KBM-7 (cell line): ENCODE data around the gene C1QTNF5.

Experiments used
- DNase-seq: peaks from one replicate; pipeline ENCODE4 v3.0.0-alpha.2; 2015
- in situ Hi-C: fragments of 300-500 bp; cut with MboI; formaldehyde crosslinking; loops from 2 replicates; pipeline ENCODE4 v1.14.3; 2020; ENCODE audit warnings: low sequenced_read_pairs, low pct_unique_long_range_greater_than_20kb, mixed read lengths

Gene C1QTNF5

DNA sequence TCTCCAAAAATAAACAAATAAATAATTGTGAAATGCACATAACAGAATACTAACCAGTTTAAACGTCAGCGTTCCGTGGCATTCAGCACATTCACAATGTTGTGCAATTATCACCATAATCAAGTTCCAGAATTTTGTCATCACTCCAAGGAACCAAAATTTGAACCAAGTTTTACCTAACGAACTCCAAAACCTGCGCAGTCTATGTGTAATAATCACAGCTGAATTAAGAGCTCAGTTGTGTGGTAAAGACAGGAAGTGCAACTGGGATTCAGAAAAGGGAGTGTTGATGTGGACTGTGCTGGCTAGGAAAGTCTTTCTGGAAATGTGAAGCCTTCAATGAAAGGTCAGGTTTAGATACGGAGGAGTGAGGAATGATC, 18.3 kb downstream of the C1QTNF5 start:
- peak; percentile 32 for DNase-seq
- in situ Hi-C loops, result no loop called here

DNA sequence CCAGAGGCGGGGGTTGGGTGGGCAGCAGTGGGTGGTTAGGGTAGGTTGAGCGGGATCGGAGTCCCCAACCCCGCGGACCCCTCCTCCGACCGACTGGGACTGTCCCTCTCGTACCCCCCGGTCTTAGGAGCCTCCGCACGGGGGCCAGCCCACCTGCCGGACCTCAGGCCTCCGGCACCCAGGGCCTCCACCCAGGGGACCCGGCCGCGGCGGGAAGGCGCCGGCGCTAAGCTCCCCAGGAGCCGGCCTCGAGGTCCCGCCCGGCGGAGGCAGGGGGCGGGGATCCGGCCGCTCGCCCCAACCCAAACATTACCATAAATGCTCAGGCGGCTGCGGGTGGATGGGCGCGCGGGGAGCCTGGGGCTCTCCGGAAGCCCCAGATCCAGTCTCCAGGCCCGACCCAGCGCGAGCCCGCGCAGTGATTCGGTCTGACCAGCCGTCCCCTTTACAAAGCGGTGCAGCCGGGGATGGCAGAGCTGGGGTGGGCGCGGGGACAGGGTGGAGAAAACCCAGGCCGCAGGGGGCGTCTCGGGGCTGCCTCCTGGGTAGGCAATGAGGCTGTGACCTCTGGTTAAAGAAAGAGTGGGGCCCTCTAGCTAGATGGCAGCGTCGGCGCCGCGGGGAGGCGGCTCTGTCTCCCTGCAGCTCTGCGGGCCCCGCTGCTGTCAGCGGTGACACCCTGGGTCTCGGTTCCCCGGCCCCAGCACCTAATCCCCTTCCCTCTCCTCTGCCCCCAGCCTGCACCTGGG, 19.7 kb downstream of the C1QTNF5 start:
- DNase-seq, result peak; percentile 39
- in situ Hi-C loops, result no loop called here

DNA sequence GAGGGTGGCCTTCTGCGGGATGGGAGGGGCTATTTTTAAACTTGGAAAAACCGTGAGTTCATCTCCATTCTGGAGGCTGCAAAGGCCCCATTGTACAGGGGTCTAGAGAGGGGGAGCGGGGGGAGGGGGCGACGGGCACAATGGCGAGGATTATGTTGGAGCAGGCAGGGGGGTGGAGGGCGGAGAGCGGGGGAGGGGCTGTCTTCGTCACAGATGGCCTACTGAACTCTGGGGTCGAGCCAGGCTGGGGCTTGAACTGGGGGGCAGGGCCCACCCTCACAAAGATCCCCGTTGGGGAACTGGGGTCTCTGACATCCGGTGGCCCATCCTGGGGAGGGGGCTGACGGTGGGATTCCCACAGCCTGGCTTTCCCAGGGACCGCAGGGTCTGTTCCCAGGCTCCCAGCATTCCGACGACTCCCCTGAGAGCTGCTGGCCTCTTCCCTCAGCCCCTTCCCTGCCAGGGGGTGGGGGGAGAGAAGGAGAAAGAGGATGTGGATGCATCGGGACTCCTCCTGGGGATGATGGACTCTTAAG, 20.4 kb downstream of the C1QTNF5 start:
- in situ Hi-C loops, result no loop called here
- no peak for DNase-seq

DNA sequence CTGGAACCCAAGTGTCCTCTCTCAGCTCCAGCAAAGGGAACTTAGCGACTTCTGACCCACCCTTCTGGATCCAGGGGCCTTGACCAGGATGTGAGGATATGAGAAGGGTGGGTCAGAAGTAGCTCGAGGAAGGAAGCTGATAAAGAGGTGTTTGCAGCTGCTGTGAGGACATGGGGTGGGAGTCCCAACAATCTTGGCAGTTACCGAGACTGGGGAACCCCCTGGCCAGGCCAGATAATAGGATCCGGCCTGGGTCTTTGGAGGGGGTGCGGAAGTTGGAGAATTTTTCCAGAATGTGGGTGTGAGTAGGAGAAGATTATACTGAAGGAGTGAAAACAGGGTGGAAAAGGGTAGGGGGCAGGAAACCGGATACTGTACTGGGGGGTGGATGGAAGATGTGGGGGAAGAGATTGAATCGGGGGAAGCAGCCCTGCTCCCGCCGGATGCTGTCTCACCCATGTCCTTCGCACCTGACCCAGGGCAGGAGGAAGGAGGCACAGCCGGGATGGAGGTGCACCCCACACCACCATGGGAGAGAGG, 20.9 kb downstream of the C1QTNF5 start:
- in situ Hi-C loops, result no loop called here
- DNase-seq, result no peak

DNA sequence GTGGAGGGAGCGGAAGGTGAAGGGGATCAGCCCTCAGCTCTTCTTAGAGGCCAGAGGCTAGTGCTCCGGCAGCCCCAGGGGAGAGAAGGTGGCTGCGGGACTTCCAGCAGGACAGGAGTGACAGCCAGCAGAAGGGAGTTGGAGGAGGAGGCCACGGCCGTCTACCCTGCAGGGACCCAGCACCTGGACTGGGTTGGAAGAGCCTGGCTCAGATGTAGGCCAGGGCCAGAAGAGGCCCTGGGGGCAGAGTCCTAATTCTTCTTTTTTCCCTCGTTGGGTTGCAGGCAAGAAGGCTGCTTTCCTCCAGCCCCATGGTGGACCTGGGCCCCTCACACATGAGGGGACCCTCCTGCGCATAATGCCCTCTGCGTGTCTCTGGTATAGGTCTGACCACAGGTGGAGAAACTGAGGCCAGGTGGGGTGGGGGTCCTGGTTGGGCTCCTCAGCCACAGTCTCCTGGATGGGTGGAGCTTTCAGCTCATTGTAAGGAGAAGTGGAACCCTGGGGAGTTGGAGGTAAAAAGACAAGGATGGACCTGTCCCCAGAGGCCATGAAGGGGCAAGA, 21.5 kb downstream of the C1QTNF5 start:
- in situ Hi-C loops, result no loop called here
- DNase-seq, result no peak

DNA sequence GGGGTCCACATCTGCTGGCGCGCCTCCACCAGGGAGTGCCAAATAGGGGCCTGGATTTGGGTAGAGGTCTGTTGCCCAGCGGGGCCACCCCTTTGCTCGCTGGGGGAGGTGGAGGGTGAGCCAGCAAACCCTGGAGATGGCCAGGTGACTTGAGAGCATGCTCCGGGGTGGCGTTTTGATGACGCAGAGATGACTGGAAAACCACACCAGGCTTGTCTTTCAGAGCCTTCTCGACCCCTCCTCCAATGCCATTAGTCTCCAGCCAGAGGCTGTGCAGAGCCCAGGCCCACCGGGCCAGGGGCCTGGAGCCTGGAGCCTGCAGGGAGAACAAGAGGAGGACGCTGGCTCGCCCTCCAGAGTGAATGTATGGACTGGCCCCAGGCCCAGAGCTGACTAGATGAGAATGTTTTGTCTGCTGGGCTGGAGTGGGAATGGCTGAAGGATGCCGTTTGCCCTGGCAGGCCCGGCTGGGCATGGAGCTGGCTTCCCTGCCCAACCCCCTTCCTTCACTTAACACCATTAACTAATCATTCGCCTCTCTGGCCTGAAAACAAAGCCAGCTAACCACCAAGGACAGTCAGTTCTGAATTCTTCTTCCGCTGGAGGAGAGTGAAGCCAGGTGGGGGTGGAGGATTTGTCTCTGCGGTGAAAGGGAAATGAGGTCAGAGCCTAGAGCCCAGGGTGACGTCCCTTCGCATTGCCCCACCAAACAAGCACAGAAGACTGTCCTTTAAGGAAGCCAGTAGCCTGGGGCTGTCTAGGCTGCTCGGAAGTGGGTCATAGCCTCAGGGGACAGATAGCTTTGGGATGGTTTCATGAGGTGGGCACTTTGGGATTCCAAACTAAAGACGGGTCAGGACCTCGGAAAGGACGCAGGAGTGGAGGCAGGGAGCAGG, 22.2 kb downstream of the C1QTNF5 start:
- in situ Hi-C loops, result no loop called here
- DNase-seq, result peak; percentile 96

DNA sequence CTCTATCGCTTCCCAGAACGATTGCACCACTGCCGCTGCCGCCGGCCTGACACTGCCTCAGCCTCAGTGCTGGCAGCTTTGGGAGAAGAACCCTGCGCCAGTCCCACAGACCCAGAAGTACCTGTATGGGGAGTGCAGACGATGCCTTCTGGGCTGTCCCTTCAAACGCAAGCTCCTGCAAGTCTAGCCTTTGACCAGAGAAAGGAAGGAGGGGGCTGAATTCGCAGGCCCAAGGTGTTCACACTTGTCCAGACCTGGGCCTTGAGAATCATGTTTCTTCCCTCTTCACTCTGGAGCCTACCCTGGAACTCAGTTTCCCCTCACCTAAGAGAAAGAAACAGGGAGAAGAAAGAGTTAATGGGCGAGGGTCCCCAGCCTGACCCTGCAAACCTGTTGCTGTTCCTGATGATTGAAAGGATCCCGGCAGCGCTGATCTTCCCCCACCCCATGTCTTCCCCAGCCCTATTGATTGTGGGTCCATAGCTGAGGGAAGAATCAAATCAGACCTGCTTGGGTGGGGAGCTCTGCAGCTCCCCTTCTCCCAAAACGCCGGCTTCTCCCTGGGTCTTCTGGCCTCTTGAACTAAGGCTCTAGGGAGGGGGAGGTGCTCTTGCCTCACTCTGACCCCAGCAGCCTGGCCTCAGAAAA, 23.0 kb downstream of the C1QTNF5 start:
- in situ Hi-C loops, result no loop called here
- no peak for DNase-seq

DNA sequence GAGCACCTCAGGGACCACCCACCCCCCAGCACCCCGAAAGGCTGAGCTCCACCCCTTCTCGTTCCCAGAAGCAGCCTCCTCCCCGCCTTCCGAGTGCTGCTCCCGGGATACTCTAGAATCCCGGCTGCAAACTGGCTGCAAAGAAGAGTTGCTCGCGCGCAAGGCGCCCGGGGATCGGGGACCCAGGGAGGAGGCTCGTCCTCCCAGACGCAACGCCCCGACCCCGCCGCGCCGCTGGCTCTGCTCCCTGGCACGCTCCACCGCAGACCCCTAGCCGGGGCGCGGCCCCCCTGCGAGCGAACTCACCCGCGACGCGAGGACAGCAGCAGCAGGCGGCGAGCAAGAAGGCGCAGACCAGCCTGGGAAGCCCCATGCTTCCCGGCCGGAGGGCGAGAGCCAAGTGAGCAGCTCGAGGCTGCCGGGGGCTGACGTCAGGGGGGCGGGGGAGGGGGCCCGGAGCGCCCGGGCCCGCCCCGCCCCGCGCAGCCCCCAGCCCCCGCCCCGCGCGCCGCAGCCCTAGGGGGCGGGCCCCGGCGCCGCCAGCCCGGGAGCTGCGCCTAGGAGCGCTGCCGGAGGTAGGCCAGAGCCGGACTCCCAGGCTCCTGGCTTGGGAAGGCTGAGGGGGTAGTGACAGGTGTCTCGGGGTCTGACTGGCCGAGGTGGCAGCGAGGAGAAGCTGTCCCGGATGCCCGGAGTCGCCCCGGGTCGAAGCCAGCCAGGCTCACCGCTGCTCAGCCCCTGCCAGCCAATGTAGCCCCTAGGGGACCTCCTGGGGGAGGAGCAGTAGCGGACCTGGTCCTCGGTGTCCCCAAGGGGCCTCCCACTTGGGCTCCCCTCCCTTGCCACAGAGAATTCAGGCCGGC, 23.7 kb downstream of the C1QTNF5 start, which contains the start of gene MCAM:
Gene MCAM (minus strand): TSS at position 402 of the 863 bp plus-strand sequence. CDS start 29 bp downstream, at position 373.
- peak; percentile 61 for DNase-seq
- in situ Hi-C loops, result no loop called here

DNA sequence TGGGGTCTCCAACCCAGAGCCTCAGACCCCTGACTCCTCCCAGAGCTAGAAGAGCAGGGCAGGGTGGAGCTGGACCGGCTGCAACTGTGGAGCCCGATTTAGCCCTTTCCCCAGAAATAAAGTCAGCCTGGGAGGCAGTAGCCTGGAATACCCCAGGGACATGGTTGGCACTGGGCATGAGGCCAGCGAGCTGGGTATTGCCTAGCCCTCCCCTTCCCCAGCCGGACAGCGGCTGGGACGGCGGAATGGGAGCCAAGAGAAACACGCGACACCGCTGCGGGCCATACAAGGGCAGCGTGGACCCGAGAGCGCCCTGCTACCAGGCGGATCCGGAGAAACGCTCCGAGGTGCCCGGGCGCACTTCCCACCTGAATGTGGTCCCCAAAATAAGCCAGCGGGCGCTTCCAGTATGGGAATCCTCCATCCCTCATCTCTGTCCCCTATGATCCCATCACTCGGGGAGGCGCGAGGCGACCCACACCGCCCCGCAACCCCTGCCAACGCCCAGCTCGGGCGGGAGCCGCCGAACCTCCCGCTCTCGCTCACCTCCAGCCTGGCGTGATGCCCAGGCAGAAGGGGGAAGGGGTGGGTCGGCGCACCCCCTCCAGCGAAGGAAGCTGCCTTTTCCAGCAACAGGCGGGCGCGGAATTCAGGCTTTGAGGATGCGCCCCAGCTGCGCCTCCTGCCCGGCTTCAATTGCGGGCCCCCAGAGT, 24.5 kb downstream of the C1QTNF5 start:
- peak; percentile 27 for DNase-seq
- in situ Hi-C loops, result no loop called here

DNA sequence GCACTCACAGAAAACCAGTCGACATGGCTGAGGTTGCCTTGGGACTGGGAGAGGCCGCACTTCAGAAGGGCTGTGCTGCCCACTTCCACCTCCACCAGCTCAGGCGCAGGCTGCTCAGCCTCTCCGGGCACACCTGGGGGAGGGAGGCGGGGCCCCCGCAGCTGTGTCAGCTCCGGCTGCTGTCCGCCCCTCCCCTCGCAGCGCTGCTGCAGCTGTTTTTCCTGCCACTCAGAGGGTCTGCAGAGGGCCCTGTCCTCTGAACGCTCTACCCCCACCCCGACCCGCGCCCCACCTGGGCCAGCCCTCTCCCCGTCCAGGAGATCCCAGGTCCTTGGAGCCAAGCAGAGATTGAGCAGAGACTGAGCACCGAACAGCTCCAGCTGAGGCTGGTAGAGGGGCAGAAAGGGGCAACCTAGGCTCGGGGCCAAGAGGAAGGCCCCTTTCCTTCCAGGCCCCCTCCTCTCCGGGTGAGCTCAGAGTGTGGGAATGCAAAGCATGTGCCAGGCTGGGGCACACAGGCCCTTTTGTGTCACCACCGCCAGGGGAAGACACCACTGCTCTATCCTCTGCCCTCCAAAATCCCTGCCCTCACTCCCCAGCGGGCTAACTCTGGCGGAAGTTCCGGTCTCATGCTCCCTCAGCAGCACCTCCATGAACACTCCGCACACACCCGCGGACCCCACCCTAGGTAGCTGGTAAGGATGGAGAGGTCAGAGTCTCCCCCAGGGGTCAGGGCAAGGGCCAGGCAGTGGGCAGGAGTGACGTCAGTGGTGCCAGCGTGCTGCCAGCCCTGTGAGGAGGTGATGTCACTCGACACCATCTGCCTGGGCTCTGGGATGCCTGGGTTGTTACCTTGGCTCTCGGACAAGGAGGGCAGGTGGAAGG, 25.3 kb downstream of the C1QTNF5 start:
- no peak for DNase-seq
- in situ Hi-C loops, result no loop called here

DNA sequence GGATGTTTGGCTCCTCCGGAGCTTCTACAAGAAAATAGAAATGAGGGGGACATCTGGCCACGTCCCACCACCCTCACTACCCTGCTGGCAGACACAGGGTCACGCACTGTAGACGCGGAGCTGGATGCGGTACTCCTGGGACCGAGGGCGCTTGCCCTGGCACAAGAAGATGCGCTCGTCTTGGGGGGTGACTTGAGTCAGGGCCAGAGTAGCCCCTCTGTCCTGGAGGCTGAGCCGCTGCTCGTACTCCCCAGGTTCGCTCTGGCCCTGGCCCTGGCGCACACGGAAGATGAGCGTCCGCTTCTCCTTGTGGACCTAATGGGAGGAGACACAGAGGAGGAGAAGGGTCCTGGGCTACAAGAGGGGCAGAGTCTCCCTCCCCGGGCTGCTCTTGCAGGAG, 26.0 kb downstream of the C1QTNF5 start:
- in situ Hi-C loops, result no loop called here
- DNase-seq, result no peak

DNA sequence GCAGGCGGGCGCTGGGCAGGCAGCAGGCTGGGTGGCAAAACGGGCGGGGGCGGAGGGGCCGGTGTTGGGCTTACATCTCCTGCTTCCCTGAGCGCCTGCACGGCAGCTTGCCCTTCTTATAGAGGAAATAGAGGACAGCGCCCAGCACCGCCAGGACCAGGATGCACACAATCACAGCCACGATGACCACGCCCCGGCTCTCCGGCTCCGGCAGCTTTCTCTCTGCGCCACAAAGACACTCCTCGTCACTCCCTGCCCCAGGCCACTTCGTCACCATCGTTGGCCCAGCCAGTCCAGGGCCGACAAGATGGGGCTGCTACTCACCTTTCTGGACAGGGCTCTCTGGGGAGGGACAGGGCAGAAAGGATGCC, 30.0 kb downstream of the C1QTNF5 start:
- in situ Hi-C loops, result no loop called here
- no peak for DNase-seq

DNA sequence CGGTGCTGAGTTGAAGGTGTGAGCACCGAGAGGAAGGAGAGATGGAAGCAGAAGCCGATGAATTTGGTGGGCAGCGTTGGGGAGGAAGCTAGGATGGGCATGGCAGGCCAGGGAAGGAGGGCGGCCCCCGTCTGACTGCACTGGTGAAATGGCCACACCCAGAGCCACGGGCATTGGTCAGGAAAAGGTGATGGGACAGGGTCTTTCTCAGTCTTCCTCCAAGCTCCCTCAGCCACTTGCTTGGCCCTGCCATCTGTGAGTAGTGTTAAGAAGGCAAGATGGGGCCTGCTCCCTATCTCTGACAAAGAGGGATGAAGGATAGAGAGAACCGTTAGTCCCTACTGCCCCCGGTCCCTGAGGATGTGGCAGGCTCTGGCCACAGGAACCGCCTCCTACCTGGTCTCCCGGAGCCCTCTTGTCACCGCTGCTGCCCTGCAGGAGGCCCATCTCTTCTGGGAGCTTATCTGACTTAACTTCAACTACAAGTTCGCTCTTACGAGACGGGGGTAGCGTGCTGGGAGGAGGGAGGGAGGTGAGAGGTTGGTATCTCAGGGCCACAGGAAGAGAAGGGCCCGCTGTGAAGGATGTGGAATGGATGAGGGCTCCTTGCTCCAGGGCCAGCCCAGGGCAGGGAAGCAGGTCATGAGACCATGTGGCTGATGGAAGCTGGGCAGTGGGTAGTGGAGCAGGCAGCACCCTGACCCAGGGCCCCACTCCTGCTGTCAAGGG, 30.6 kb downstream of the C1QTNF5 start:
- in situ Hi-C loops, result no loop called here
- no peak for DNase-seq

DNA sequence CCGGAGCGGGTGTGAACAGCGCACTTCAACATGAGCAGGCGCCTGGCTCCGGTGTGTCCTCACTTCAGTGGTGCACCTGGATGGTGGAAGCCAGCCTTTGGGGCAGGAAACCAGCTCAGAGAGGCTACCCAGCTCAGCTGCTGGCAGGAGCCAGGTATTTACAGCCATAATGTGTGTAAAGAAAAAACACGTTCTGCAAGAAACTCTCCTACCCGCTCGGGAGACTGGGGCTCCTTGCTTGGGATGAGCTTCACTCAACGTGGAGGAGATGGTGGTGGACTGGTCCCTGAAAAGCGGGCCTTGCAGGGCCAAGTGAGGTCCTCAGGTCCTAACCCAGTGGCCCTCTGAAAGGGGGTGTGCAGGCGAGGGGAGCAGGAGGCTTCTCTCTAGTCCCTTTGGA, 31.3 kb downstream of the C1QTNF5 start:
- in situ Hi-C loops, result no loop called here
- DNase-seq, result no peak

DNA sequence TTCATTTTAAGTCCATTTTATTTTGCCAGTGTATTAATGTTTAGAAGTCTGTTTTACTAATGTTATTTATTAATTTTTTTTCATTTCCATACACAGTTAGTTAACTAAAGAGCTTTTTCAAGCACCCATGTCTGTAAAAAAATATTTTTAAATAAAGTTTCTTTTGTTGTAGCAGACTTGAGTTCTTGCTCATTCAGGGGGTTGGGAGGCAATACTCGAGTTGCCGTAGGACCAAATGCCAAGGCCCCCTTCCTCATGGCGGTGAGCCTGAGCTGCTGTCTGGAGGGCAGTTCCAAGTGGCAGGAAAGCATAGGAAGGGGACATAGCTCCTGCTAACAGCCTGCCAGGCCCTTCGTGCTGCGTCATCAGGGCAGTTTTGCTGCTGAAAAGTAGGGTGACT, 32.7 kb downstream of the C1QTNF5 start:
- in situ Hi-C loops, result no loop called here
- DNase-seq, result no peak

DNA sequence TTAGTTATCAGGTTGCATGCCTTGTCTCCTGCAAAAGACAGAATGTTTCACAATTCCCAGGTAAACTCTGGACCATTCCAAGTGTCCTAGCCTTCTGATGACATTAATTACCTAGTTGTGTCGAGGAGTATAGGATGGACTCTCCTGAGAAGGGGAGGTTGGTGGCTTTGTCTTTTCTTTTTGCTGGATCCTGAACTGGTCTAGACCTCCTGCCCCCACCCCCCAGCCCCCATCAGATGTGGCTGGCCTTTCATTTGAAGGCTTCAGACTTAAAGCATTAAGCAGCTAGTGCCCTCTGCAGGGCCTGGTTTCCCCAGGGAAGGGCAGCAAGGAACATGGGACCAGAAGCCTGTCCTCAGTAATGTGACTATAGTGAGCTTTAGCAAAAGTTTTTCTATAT, 33.5 kb downstream of the C1QTNF5 start:
- no peak for DNase-seq
- in situ Hi-C loops, result no loop called here
